HL-60 (cell line): ENCODE results near the gene CDC25C.

Experiments
- CTCF ChIP-seq: IDR thresholded peaks from one replicate; pipeline ENCODE4 v1.5.1; 2011; ENCODE audit warnings: low read length, control low read depth, inconsistent platforms; ENCODE audit not compliant: insufficient read depth
- GABPA ChIP-seq: IDR thresholded peaks from 2 replicates; pipeline ENCODE4 v1.6.1; 2012; ENCODE audit warnings: low read depth
- POLR2AphosphoS5 ChIP-seq: IDR thresholded peaks from 2 replicates; pipeline ENCODE4 v1.6.1; 2012; ENCODE audit warnings: low read depth
- REST ChIP-seq: IDR thresholded peaks from 2 replicates; pipeline ENCODE4 v1.6.1; 2012; ENCODE audit warnings: low read depth; ENCODE audit not compliant: insufficient replicate concordance

DNA sequence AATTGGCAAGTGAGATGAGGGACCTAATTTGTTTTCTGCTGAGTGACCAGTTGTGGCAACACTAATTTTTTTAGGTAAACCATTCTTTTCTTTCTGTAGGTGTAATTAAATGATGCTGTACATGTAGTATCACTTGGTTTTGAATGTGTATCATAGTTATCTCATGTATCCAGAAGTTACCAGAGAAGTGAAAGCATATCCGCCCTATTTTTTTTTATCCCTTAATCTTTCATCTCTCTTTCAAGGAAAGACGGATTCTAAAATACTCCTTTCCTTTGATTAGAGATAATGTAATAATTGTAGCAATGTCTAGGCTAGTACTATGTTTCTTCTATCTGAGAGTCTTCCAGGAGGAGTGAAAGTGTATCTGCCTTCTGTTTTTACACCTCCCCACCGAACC is 28.0 kb upstream of the CDC25C start:
- no peak for TF ChIP-seq CTCF
- TF ChIP-seq REST, result no peak
- no peak for TF ChIP-seq GABPA
- TF ChIP-seq POLR2AphosphoS5, result no peak
